HepG2 (cell line): ENCODE results near the gene NKX6-1. TPM values are rescaled to one million over a fixed set of nuclear protein-coding genes. Genes with fewer than 3 reads are reported as not detected.

Experiments used
- ATAC-seq: fragments of 200-7000 bp; cut with Tn5 transposase; 3 replicates; pipeline ENCODE4 v1.9.1; 2020; ENCODE audit warnings: mild to moderate bottlenecking, moderate library complexity
- BruUV-seq: library from RNA; stranded (reverse); fragments of 400-500 nt; replicated peaks from 2 replicates; lab custom pipeline; 2021; lab: Mats Ljungman, UMichigan
- CTCF ChIA-PET: fragments of 300-600 bp; formaldehyde crosslinking; extraction: SDS; loops from one replicate; lab custom pipeline; 2021; ENCODE audit warnings: low total read pairs, inconsistent platforms, low intra/inter-chr PET ratio; lab: Yijun Ruan, JAX
- POLR2A ChIA-PET: fragments of 350-600 bp; sonication (Branson Sonifier 250); formaldehyde crosslinking; loops from one replicate; lab custom pipeline; 2020; ENCODE audit warnings: antibody characterized with exemption, inconsistent platforms; lab: Yijun Ruan, JAX
- DNase-seq: peaks from one replicate; pipeline ENCODE4 v3.0.0-alpha.2; 2015; ENCODE audit warnings: low spot score
- FAIRE-seq: peaks from 3 replicates; lab custom pipeline; 2011; peaks lifted over from hg19 to GRCh38; lab: Jason Lieb, UNC
- H2AFZ ChIP-seq: one replicate; pipeline ENCODE4 v1.6.1; 2011; ENCODE audit warnings: low read length, inconsistent platforms
- H3K27ac ChIP-seq: fragments of 300-600 bp; 3 replicates; pipeline ENCODE4 v1.8.0; 2011; ENCODE audit warnings: mixed run types, mild to moderate bottlenecking, mixed read lengths, low read length, inconsistent platforms; ENCODE audit not compliant: insufficient read depth; ENCODE audit errors: extremely low read length
- H3K27me3 ChIP-seq, 2 experiments: fragments of 200-600 bp in 1 of 2; 2 replicates in 1 of 2; 3 replicates in 1 of 2; pipeline versions ENCODE4 v1.6.0 to v1.8.0; 2011; ENCODE audit warnings: low read length in 2 of 2, mild to moderate bottlenecking in 2 of 2, moderate library complexity in 2 of 2, inconsistent platforms in 1 of 2; ENCODE audit not compliant: insufficient read depth in 2 of 2, control insufficient read depth in 1 of 2
- H3K36me3 ChIP-seq, 2 experiments: fragments of 200-600 bp in 1 of 2; replicated peaks in 1 of 2; 2 replicates in 1 of 2; 3 replicates in 1 of 2; pipeline versions ENCODE4 v1.5.1 to v1.8.0; 2011; ENCODE audit warnings: low read length in 2 of 2, inconsistent platforms in 1 of 2; ENCODE audit not compliant: insufficient read depth in 2 of 2, control insufficient read depth in 1 of 2
- H3K4me1 ChIP-seq: 2 replicates; pipeline ENCODE4 v1.5.1; 2012; ENCODE audit warnings: low read length, inconsistent platforms; ENCODE audit not compliant: insufficient read depth
- H3K4me2 ChIP-seq: 2 replicates; pipeline ENCODE4 v1.6.0; 2011; ENCODE audit warnings: low read depth, low read length, inconsistent platforms
- H3K4me3 ChIP-seq, 3 experiments: fragments of 200-600 bp in 1 of 3; sonication (generic), shearing (Covaris generic) in 1 of 3; replicated peaks in 1 of 3; 2 replicates each; pipeline ENCODE4 v1.5.1; 2011 to 2016; ENCODE audit warnings: low read length in 3 of 3, inconsistent platforms in 2 of 3, low read depth in 2 of 3, mild to moderate bottlenecking in 2 of 3, control low read depth in 1 of 3, mixed read lengths in 1 of 3; ENCODE audit not compliant: insufficient read depth in 1 of 3
- H3K79me2 ChIP-seq: one replicate; pipeline ENCODE4 v1.6.1; 2011; ENCODE audit warnings: low read length, inconsistent platforms; ENCODE audit not compliant: insufficient read depth
- H3K9ac ChIP-seq: 2 replicates; pipeline ENCODE4 v1.6.0; 2011; ENCODE audit warnings: mild to moderate bottlenecking, low read depth, low read length, inconsistent platforms; ENCODE audit not compliant: insufficient read depth
- H3K9me3 ChIP-seq: 2 replicates; pipeline ENCODE4 v1.5.1; 2012; ENCODE audit warnings: mild to moderate bottlenecking, low read length
- H4K20me1 ChIP-seq: 2 replicates; pipeline ENCODE4 v1.6.0; 2011; ENCODE audit warnings: inconsistent platforms, mild to moderate bottlenecking, low read length, moderate library complexity; ENCODE audit not compliant: insufficient read depth
- ARID2 ChIP-seq: sonication (generic); formaldehyde crosslinking; IDR thresholded peaks from 2 replicates; pipeline ENCODE4 v1.8.1; 2022; ENCODE audit warnings: mild to moderate bottlenecking, missing genetic modification reagents, borderline replicate concordance
- ASH2L ChIP-seq: fragments of 300-600, 200-600 bp; sonication (generic); IDR thresholded peaks from 2 replicates; pipeline ENCODE4 v1.7.0; 2017; ENCODE audit warnings: low read depth, mild to moderate bottlenecking, moderate library complexity, mixed read lengths, low read length; ENCODE audit not compliant: insufficient read length
- FOXA3 ChIP-seq: IDR thresholded peaks from 2 replicates; pipeline ENCODE4 v1.6.1; 2016; ENCODE audit warnings: missing genetic modification reagents, missing compliant biosample characterization
- GABPB1 ChIP-seq: IDR thresholded peaks from 2 replicates; pipeline ENCODE4 v1.6.1; 2016; ENCODE audit warnings: mild to moderate bottlenecking, missing genetic modification reagents, moderate library complexity, missing compliant biosample characterization
- TRIM22 ChIP-seq: fragments of 450-650 bp; IDR thresholded peaks from 2 replicates; pipeline ENCODE4 v1.6.1; 2017
- ZNF10 ChIP-seq: sonication (generic); formaldehyde crosslinking; IDR thresholded peaks from 2 replicates; pipeline ENCODE4 v1.4.0; 2020; ENCODE audit warnings: mild to moderate bottlenecking, low read depth, missing genetic modification reagents, borderline replicate concordance
- ZNF24 ChIP-seq: fragments of 450-650 bp; IDR thresholded peaks from 2 replicates; pipeline ENCODE4 v1.6.1; 2017; ENCODE audit warnings: antibody characterized with exemption, mild to moderate bottlenecking
- ZNF691 ChIP-seq: sonication (generic); formaldehyde crosslinking; IDR thresholded peaks from 2 replicates; pipeline ENCODE4 v1.4.0; 2020; ENCODE audit warnings: missing genetic modification reagents, low read depth, mild to moderate bottlenecking, borderline replicate concordance
- ZNF816 ChIP-seq: sonication (generic); formaldehyde crosslinking; IDR thresholded peaks from 2 replicates; pipeline ENCODE4 v1.8.0; 2022; ENCODE audit warnings: missing genetic modification reagents, mild to moderate bottlenecking, borderline replicate concordance
- WGBS: methylation state at CpG from one replicate; pipeline ENCODE4 v1.1.6; 2017; ENCODE audit warnings: low lambda C conversion rate; 5-methylcytosine and 5-hydroxymethylcytosine counted together
- in situ Hi-C: cut with HindIII; loops from 2 replicates; pipeline ENCODE4 v1.10.0; 2017; ENCODE audit warnings: low pct_unique_long_range_greater_than_20kb; ENCODE audit not compliant: extremely low pct_ligation_motif_present
- intact Hi-C: fragments of 100-400 bp; cut with micrococcal nuclease; formaldehyde crosslinking; loops from one replicate; pipeline ENCODE4 v1.10.0; 2022; ENCODE audit not compliant: unreplicated experiment
- polyA plus RNA-seq, 8 experiments: library from polyadenylated mRNA; depleted of rRNA in 3 of 8; stranded (reverse) in 7 of 8; unstranded in 1 of 8; fragments of >200 nt; fragmentation: Illumina TruSeq in 4 of 8; extraction: Trizol in 4 of 8; gene quantifications; 2 replicates each; pipeline versions ENCODE4 v1.2.1 to v1.2.3, GENCODE V29; 2011 to 2016; ENCODE audit warnings: low read depth in 4 of 8, missing spikeins in 1 of 8, mixed read lengths in 1 of 8; ENCODE audit not compliant: insufficient read depth in 1 of 8
- total RNA-seq, 5 experiments: library from RNA; depleted of rRNA; stranded (reverse); fragments of >200 nt; fragmentation: Illumina TruSeq; extraction: Trizol; gene quantifications; 2 replicates each; pipeline ENCODE4 v1.2.3, GENCODE V29; 2016; ENCODE audit warnings: low read depth in 1 of 5
- TF ChIP-seq, protein P1 (sequence below): sonication (generic); formaldehyde crosslinking; IDR thresholded peaks from 2 replicates; pipeline ENCODE4 v1.5.0; 2020; ENCODE audit warnings: mild to moderate bottlenecking, missing genetic modification reagents, moderate library complexity
- TF ChIP-seq, protein P2 (sequence below): sonication (generic); formaldehyde crosslinking; IDR thresholded peaks from 2 replicates; pipeline ENCODE4 v1.4.0; 2020; ENCODE audit warnings: mild to moderate bottlenecking, missing genetic modification reagents
- TF ChIP-seq, protein P3 (sequence below): sonication (generic); formaldehyde crosslinking; IDR thresholded peaks from 2 replicates; pipeline ENCODE4 v1.4.0; 2020; ENCODE audit warnings: missing genetic modification reagents

Gene NKX6-1
- total and polyA plus RNA-seq, 2 of the 13 experiments (the other 11 are each of a cell fraction or from before 2014, with no cell fraction given): not detected

DNA sequence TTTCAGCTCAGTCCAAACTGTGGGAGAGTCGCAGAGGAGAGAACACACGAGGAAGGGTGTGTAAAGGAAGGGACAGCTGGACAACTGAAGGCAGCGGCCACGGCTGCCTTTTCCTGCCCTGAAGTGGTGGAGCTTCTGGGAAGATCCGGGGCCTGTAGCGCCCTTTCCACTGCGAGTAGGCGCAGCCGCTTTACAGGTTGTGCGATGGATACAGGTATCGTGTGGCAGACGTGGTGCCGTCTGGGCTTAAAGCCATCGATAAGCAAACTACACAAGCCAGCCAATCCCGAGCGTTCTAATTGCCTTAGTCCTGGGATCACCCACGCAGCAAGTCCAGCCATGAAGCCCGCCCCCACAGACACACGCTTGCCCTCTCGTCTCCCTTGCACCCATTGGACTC is 15.4 kb downstream of the NKX6-1 start (continued):
- TF ChIP-seq ZNF691: no peak
- TF ChIP-seq ZNF10 (CRISPR knock-in tag): no peak
- TF ChIP-seq, all 625 proteins: peak for 0

DNA sequence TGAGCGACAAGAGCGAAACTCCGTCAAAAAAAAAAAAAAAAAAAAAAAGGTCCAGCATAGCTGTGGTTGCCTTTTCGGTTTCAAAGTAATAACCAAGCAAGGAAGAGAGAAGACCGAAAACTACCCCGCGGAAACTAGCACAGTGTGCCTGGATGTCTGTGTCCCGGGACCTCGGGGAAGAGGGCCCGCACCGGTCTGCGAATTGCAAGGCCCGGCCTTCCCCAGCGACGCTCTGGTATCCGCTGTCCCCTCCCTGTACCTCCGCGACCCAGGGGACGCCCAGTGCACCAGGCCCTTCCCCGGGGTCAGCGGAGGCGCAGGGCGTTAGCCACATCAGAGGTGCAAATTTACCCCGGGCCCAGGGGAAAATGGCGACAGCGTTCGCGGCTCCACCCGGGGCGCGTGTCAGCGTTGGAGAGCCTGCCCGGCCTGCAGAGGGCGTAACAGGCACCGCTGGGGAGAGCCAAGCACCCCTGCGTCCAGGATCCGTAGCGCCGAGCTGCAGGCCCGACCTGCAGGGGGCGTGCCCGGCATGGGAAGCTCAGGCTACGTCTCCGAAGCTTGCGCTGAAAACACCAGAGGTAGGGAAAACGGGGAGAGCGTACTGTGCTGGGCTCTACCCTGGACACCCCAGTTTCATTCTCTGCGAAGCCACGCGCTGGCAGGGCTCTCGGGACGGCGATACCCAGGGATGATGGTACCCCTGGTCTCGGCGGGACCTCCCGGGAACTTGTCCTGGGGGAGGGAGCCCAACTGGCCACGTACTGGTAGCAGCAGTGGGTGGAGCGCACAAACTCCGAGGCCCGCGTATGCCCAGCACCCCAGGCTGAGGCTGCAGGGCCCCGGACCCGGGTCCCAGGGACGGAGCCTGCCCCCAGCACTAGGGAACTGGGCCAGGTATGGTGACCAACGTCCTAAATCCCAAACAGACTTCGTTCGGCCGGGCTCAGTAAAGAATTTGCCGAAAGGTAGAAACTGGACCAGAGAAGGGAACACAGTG is 16.2 kb downstream of the NKX6-1 start:
- no peak for DNase-seq
- no peak for FAIRE-seq
- intact Hi-C loops (no loop called here), in situ Hi-C loops (no loop called here)
- Histone ChIP-seq H3K4me3 (no peak overlapping the region), H2AFZ (no peak overlapping the region), H3K79me2 (no peaks in the 10 kb centered on the region), H3K9ac (no peak overlapping the region), H3K36me3 (no peaks in the 10 kb centered on the region), H3K4me1 (no peaks in the 10 kb centered on the region), H3K4me2 (no peak overlapping the region), H3K27me3 (peaks cover 0 to 25% of the 10 kb centered on the region in 2 experiments; a peak in 3 of 5 replicates), H4K20me1 (no peaks in the 10 kb centered on the region), H3K9me3 (no peaks in the 10 kb centered on the region), H3K27ac (no peak overlapping the region)
- no peak; the same call in 1 of the 3 replicates for ATAC-seq
- no TSS peak for BruUV-seq
- WGBS: 76% methylated on average over 42 of the region's 69 CpGs
- ChIA-PET POLR2A (no interaction called here), CTCF (no interaction called here)
- TF ChIP-seq ASH2L (no peak), FOXA3 (CRISPR knock-in tag) (no peak), ZNF24 (no peak), GABPB1 (CRISPR knock-in tag) (no peak), ZNF816 (no peak), ARID2 (CRISPR knock-in tag) (no peak), TRIM22 (no peak)
- TF ChIP-seq, protein P1, sequence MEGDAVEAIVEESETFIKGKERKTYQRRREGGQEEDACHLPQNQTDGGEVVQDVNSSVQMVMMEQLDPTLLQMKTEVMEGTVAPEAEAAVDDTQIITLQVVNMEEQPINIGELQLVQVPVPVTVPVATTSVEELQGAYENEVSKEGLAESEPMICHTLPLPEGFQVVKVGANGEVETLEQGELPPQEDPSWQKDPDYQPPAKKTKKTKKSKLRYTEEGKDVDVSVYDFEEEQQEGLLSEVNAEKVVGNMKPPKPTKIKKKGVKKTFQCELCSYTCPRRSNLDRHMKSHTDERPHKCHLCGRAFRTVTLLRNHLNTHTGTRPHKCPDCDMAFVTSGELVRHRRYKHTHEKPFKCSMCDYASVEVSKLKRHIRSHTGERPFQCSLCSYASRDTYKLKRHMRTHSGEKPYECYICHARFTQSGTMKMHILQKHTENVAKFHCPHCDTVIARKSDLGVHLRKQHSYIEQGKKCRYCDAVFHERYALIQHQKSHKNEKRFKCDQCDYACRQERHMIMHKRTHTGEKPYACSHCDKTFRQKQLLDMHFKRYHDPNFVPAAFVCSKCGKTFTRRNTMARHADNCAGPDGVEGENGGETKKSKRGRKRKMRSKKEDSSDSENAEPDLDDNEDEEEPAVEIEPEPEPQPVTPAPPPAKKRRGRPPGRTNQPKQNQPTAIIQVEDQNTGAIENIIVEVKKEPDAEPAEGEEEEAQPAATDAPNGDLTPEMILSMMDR (CRISPR knock-in tag): peak; percentile 19; the same call in 1 of the 2 replicates
- TF ChIP-seq, protein P2, sequence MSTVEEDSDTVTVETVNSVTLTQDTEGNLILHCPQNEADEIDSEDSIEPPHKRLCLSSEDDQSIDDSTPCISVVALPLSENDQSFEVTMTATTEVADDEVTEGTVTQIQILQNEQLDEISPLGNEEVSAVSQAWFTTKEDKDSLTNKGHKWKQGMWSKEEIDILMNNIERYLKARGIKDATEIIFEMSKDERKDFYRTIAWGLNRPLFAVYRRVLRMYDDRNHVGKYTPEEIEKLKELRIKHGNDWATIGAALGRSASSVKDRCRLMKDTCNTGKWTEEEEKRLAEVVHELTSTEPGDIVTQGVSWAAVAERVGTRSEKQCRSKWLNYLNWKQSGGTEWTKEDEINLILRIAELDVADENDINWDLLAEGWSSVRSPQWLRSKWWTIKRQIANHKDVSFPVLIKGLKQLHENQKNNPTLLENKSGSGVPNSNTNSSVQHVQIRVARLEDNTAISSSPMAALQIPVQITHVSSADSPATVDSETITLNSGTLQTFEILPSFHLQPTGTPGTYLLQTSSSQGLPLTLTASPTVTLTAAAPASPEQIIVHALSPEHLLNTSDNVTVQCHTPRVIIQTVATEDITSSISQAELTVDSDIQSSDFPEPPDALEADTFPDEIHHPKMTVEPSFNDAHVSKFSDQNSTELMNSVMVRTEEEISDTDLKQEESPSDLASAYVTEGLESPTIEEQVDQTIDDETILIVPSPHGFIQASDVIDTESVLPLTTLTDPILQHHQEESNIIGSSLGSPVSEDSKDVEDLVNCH (CRISPR knock-in tag): no peak
- TF ChIP-seq, protein P3, sequence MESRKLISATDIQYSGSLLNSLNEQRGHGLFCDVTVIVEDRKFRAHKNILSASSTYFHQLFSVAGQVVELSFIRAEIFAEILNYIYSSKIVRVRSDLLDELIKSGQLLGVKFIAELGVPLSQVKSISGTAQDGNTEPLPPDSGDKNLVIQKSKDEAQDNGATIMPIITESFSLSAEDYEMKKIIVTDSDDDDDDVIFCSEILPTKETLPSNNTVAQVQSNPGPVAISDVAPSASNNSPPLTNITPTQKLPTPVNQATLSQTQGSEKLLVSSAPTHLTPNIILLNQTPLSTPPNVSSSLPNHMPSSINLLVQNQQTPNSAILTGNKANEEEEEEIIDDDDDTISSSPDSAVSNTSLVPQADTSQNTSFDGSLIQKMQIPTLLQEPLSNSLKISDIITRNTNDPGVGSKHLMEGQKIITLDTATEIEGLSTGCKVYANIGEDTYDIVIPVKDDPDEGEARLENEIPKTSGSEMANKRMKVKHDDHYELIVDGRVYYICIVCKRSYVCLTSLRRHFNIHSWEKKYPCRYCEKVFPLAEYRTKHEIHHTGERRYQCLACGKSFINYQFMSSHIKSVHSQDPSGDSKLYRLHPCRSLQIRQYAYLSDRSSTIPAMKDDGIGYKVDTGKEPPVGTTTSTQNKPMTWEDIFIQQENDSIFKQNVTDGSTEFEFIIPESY (CRISPR knock-in tag): peak; percentile 76
